Parathyroid adenoma (tissue), 2 donors: ENCODE data around the gene KHDC3L.

Experiments
- H2AFZ ChIP-seq: fragments of 300-600 bp; sonication (generic); one replicate; pipeline ENCODE4 v1.7.0; 2017; ENCODE audit warnings: antibody characterized with exemption, mild to moderate bottlenecking
- H3K27ac ChIP-seq: fragments of 300-600 bp; sonication (generic); one replicate; pipeline ENCODE4 v1.7.0; 2017
- H3K27me3 ChIP-seq: fragments of 300-600 bp; sonication (generic); one replicate; pipeline ENCODE4 v1.7.0; 2017; ENCODE audit warnings: low read length; ENCODE audit not compliant: control insufficient read depth, insufficient read depth
- H3K36me3 ChIP-seq: fragments of 300-600 bp; sonication (generic); one replicate; pipeline ENCODE4 v1.7.0; 2017; ENCODE audit warnings: low read length; ENCODE audit not compliant: control insufficient read depth, insufficient read depth
- H3K4me1 ChIP-seq: fragments of 300-600 bp; sonication (generic); one replicate; pipeline ENCODE4 v1.7.0; 2017; ENCODE audit warnings: control low read depth
- H3K4me2 ChIP-seq: fragments of 300-600 bp; sonication (generic); one replicate; pipeline ENCODE4 v1.7.0; 2017; ENCODE audit warnings: low read length
- H3K4me3 ChIP-seq: fragments of 300-600 bp; sonication (generic); one replicate; pipeline ENCODE4 v1.7.0; 2017; ENCODE audit warnings: low read depth, low read length
- H3K79me2 ChIP-seq: fragments of 300-600 bp; sonication (generic); one replicate; pipeline ENCODE4 v1.7.0; 2017; ENCODE audit warnings: control low read depth
- H3K9ac ChIP-seq: fragments of 300-600 bp; sonication (generic); one replicate; pipeline ENCODE4 v1.7.0; 2017; ENCODE audit warnings: mild to moderate bottlenecking
- H3K9me3 ChIP-seq: fragments of 300-600 bp; sonication (generic); one replicate; pipeline ENCODE4 v1.7.0; 2017; ENCODE audit warnings: low read length; ENCODE audit not compliant: control insufficient read depth
- CTCF ChIP-seq: fragments of 300-600 bp; sonication (generic); IDR thresholded peaks from one replicate; pipeline ENCODE4 v1.7.0; 2017; ENCODE audit warnings: antibody characterized with exemption, mild to moderate bottlenecking
- donor health status: primary hyperparathyroidism.

The KHDC3L gene

GRCh38 chr6:73364549-73364948, 2.1 kb downstream of the KHDC3L start:
- no peaks in the 10 kb centered on the region for H3K9me3 ChIP-seq
- H3K4me1 ChIP-seq = no peaks in the 10 kb centered on the region
- H3K27me3 ChIP-seq = no peaks in the 10 kb centered on the region
- TF ChIP-seq CTCF = no peak
- no peak overlapping the region for H3K4me3 ChIP-seq
- H3K4me2 ChIP-seq = no peak overlapping the region
- no peak overlapping the region for H2AFZ ChIP-seq
- no peak overlapping the region for H3K27ac ChIP-seq
- no peaks in the 10 kb centered on the region for H3K36me3 ChIP-seq
- no peaks in the 10 kb centered on the region for H3K79me2 ChIP-seq
- no peak overlapping the region for H3K9ac ChIP-seq

GRCh38 chr6:73367761-73368355, 5.4 kb downstream of the KHDC3L start:
- no peaks in the 10 kb centered on the region for H3K27me3 ChIP-seq
- H3K4me2 ChIP-seq = no peak overlapping the region
- no peak overlapping the region for H3K9ac ChIP-seq
- no peak overlapping the region for H3K27ac ChIP-seq
- no peak for TF ChIP-seq CTCF
- no peak overlapping the region for H3K4me3 ChIP-seq
- H3K79me2 ChIP-seq = no peaks in the 10 kb centered on the region
- H2AFZ ChIP-seq = no peak overlapping the region
- H3K36me3 ChIP-seq = no peaks in the 10 kb centered on the region
- H3K9me3 ChIP-seq = peaks cover 4% of the 10 kb centered on the region
- H3K4me1 ChIP-seq = no peaks in the 10 kb centered on the region

GRCh38 chr6:73368675-73369074, 6.2 kb downstream of the KHDC3L start:
- Histone ChIP-seq H3K79me2 (no peaks in the 10 kb centered on the region), H3K36me3 (no peaks in the 10 kb centered on the region), H3K4me1 (no peaks in the 10 kb centered on the region), H3K4me2 (no peak overlapping the region), H3K27ac (no peak overlapping the region), H3K9me3 (peaks cover 4% of the 10 kb centered on the region), H3K27me3 (no peaks in the 10 kb centered on the region), H3K4me3 (no peak overlapping the region), H2AFZ (no peak overlapping the region), H3K9ac (no peak overlapping the region)
- no peak for TF ChIP-seq CTCF

- H3K36me3 ChIP-seq = no peaks in the 10 kb centered on the region
Observed at GRCh38 chr6:73369157-73369556, 6.7 kb downstream of the KHDC3L start.

More at GRCh38 chr6:73369157-73369556, 6.7 kb downstream of the KHDC3L start:
- H3K9me3 ChIP-seq = peaks cover 4% of the 10 kb centered on the region
- no peak for TF ChIP-seq CTCF
- H2AFZ ChIP-seq = no peak overlapping the region
- H3K27me3 ChIP-seq = no peaks in the 10 kb centered on the region
- no peak overlapping the region for H3K4me2 ChIP-seq
- no peak overlapping the region for H3K9ac ChIP-seq
- no peak overlapping the region for H3K4me3 ChIP-seq
- H3K4me1 ChIP-seq = no peaks in the 10 kb centered on the region
- H3K79me2 ChIP-seq = no peaks in the 10 kb centered on the region
- H3K27ac ChIP-seq = no peak overlapping the region
